Liver (tissue), 9 donors: ENCODE measurements around the gene LAGE3. TPM values are rescaled to one million over a fixed set of nuclear protein-coding genes. Genes with fewer than 3 reads are reported as not detected.
A peak's percentile ranks its signal among the peaks of the same experiment; 100 is the strongest.

Experiments
- DNase-seq: peaks from one replicate; pipeline ENCODE4 v3.0.0-alpha.2; 2017; ENCODE audit warnings: low spot score
- H3K27ac ChIP-seq, 2 donors: one replicate each; pipeline ENCODE4 v1.7.0; 2013; ENCODE audit warnings: inconsistent platforms in 2 of 2, low read length in 2 of 2, control low read depth in 1 of 2, low read depth in 1 of 2, mild to moderate bottlenecking in 1 of 2
- H3K27me3 ChIP-seq, 4 donors: one replicate each; pipeline versions ENCODE4 v1.6.1 to v1.7.0; 2013; ENCODE audit warnings: low read length in 3 of 4, inconsistent platforms in 1 of 4, mild to moderate bottlenecking in 1 of 4, moderate library complexity in 1 of 4; ENCODE audit not compliant: control insufficient read depth in 4 of 4, insufficient read depth in 4 of 4
- H3K36me3 ChIP-seq, 4 donors: one replicate each; pipeline versions ENCODE4 v1.6.1 to v1.7.0; 2013; ENCODE audit warnings: low read length in 3 of 4, mild to moderate bottlenecking in 3 of 4, low read depth in 1 of 4, moderate library complexity in 1 of 4; ENCODE audit not compliant: control insufficient read depth in 4 of 4, insufficient read depth in 3 of 4
- H3K4me1 ChIP-seq, 4 donors: one replicate each; pipeline versions ENCODE4 v1.6.1 to v1.7.0; 2013; ENCODE audit warnings: low read length in 3 of 4, mild to moderate bottlenecking in 3 of 4, moderate library complexity in 1 of 4; ENCODE audit not compliant: control insufficient read depth in 4 of 4, insufficient read depth in 4 of 4
- H3K4me3 ChIP-seq, 3 donors: one replicate each; pipeline versions ENCODE4 v1.6.1 to v1.7.0; 2013; ENCODE audit warnings: low read length in 3 of 3, control low read depth in 1 of 3, low read depth in 1 of 3, mild to moderate bottlenecking in 1 of 3
- H3K9ac ChIP-seq, 2 donors: one replicate each; pipeline ENCODE4 v1.7.0; 2013; ENCODE audit warnings: low read length in 2 of 2, mild to moderate bottlenecking in 2 of 2, moderate library complexity in 2 of 2, control low read depth in 1 of 2, low read depth in 1 of 2
- H3K9me3 ChIP-seq, 4 donors: one replicate each; pipeline versions ENCODE4 v1.6.1 to v1.7.0; 2013; ENCODE audit warnings: low read length in 3 of 4; ENCODE audit not compliant: control insufficient read depth in 4 of 4
- ATF3 ChIP-seq: IDR thresholded peaks from 2 replicates; pipeline ENCODE4 v1.6.1; 2016; ENCODE audit warnings: antibody characterized with exemption
- EGR1 ChIP-seq, 2 donors: IDR thresholded peaks; 2 replicates each; pipeline ENCODE4 v1.6.1; 2016 to 2018; ENCODE audit warnings: antibody characterized with exemption in 2 of 2, low read depth in 2 of 2
- FOXA1 ChIP-seq: IDR thresholded peaks from 2 replicates; pipeline ENCODE4 v1.6.1; 2016; ENCODE audit warnings: antibody characterized with exemption
- FOXA2 ChIP-seq: IDR thresholded peaks from 2 replicates; pipeline ENCODE4 v1.6.1; 2016; ENCODE audit warnings: antibody characterized with exemption
- GABPA ChIP-seq, 2 donors: IDR thresholded peaks in 1 of 2; conservative IDR thresholded peaks in 1 of 2; 2 replicates each; pipeline ENCODE4 v1.6.1; 2016; ENCODE audit warnings: antibody characterized with exemption in 2 of 2, mild to moderate bottlenecking in 1 of 2, moderate library complexity in 1 of 2
- HNF4A ChIP-seq, 2 donors: conservative IDR thresholded peaks; 2 replicates each; pipeline ENCODE4 v1.6.1; 2016; ENCODE audit warnings: antibody characterized with exemption in 2 of 2, mild to moderate bottlenecking in 2 of 2
- HNF4G ChIP-seq: IDR thresholded peaks from 2 replicates; pipeline ENCODE4 v1.6.1; 2016; ENCODE audit warnings: antibody characterized with exemption
- JUND ChIP-seq, 2 donors: IDR thresholded peaks; 2 replicates each; pipeline ENCODE4 v1.6.1; 2016; ENCODE audit warnings: antibody characterized with exemption in 2 of 2
- MAX ChIP-seq: IDR thresholded peaks from 2 replicates; pipeline ENCODE4 v1.6.1; 2016; ENCODE audit warnings: antibody characterized with exemption
- NR2F2 ChIP-seq: IDR thresholded peaks from 2 replicates; pipeline ENCODE4 v1.6.1; 2016; ENCODE audit warnings: antibody characterized with exemption
- RAD21 ChIP-seq, 2 donors: IDR thresholded peaks; 2 replicates each; pipeline ENCODE4 v1.6.1; 2016; ENCODE audit warnings: antibody characterized with exemption in 2 of 2, mild to moderate bottlenecking in 2 of 2
- RXRA ChIP-seq, 2 donors: IDR thresholded peaks; 2 replicates each; pipeline ENCODE4 v1.6.1; 2017 to 2018; ENCODE audit warnings: antibody characterized with exemption in 2 of 2, mild to moderate bottlenecking in 1 of 2
- SP1 ChIP-seq: IDR thresholded peaks from 2 replicates; pipeline ENCODE4 v1.6.1; 2018; ENCODE audit warnings: antibody characterized with exemption, mild to moderate bottlenecking
- TAF1 ChIP-seq: conservative IDR thresholded peaks from 2 replicates; pipeline ENCODE4 v1.6.1; 2016; ENCODE audit warnings: antibody characterized with exemption, mild to moderate bottlenecking
- WGBS: extraction: QIAGEN DNeasy Blood & Tissue Kit; methylation state at CpG from one replicate; pipeline ENCODE4 v1.1.7; 2013; 5-methylcytosine and 5-hydroxymethylcytosine counted together
- polyA plus RNA-seq, 2 donors: library from polyadenylated mRNA; stranded (reverse) in 1 of 2; unstranded in 1 of 2; fragments of 200-250 nt in 1 of 2; fragments of >200 nt in 1 of 2; fragmentation: Nextera tagmentation in 1 of 2; extraction: Ambion mirVana in 1 of 2; gene quantifications; one replicate each; pipeline versions ENCODE4 v1.2.1 to v1.2.3, GENCODE V29; 2013 to 2015
- total RNA-seq, 2 donors: library from RNA; depleted of rRNA; stranded (reverse); fragments of >200 nt; gene quantifications; one replicate each; pipeline ENCODE4 v1.2.3, GENCODE V29; 2014
- TF ChIP-seq, protein P1 (sequence below): IDR thresholded peaks from 2 replicates; pipeline ENCODE4 v1.6.1; 2016; ENCODE audit warnings: antibody characterized with exemption, mild to moderate bottlenecking
- TF ChIP-seq, protein P2 (sequence below): fragments of 150-350 bp; IDR thresholded peaks from 2 replicates; pipeline ENCODE4 v1.5.1; 2017; ENCODE audit warnings: improper control_type of control experiment, low read depth, low read length; ENCODE audit not compliant: missing input control
- TF ChIP-seq, protein P3 (sequence below): IDR thresholded peaks from 2 replicates; pipeline ENCODE4 v1.6.1; 2016; ENCODE audit warnings: antibody characterized with exemption
- donor health status: healthy.
- donor health status: healthy.
- donor health status: healthy.
- donor health status: healthy.
- donor health status: healthy.

The LAGE3 gene
- total and polyA plus RNA-seq, 4 donors, result 8.5 to 18.1 (median 12.7) TPM

DNA sequence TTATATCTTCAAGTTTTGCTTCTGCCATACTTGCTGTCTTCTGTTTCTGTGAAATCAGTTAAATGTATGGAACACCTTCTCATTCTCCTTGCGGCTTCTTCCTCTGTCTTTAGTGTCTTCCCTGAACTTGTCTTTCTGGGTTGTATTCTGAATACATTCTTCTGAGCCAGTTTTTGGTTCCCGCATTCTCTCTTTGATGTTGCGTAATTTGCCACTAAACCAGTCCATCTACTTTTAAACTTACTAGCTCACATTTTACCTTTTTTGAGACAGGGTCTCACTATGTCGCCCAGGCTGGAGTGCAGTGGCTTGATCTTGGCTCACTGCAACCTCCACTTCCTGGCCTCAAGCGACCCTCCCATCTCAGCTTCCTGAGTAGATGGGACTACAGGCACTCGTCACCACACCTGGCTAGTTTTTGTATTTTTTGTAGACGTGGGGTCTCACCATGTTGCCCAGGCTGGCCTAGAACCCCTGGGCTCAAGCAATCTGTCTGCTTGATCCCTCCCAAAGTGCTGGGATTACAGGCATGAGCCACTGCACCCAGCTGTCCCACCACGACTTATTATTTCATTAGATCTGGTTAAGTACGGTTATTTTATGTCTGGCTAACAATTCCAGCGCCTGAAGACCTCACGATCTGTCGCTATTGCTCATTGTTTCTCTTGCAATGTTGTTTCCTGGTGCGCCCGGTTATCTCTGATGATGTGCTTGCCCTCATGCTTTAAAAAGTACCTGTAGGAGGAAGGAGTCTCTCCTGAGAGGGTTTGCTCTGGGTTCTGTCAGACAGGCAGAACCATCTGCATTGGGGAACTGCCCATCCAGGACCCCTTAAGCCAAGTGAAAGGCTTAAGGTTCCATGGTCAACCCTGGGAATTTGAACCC lies 46.8 kb upstream of the LAGE3 start:
- TF ChIP-seq RXRA (IDR thresholded peaks at IDR 0.05) (no peak), TAF1 (no peak), FOXA2 (no peak), EGR1 (IDR thresholded peaks at IDR 0.05; ENCODE audit: low read depth in 2 of 2) (no peak), JUND (IDR thresholded peaks at IDR 0.05) (no peak)
- TF ChIP-seq, protein P1, sequence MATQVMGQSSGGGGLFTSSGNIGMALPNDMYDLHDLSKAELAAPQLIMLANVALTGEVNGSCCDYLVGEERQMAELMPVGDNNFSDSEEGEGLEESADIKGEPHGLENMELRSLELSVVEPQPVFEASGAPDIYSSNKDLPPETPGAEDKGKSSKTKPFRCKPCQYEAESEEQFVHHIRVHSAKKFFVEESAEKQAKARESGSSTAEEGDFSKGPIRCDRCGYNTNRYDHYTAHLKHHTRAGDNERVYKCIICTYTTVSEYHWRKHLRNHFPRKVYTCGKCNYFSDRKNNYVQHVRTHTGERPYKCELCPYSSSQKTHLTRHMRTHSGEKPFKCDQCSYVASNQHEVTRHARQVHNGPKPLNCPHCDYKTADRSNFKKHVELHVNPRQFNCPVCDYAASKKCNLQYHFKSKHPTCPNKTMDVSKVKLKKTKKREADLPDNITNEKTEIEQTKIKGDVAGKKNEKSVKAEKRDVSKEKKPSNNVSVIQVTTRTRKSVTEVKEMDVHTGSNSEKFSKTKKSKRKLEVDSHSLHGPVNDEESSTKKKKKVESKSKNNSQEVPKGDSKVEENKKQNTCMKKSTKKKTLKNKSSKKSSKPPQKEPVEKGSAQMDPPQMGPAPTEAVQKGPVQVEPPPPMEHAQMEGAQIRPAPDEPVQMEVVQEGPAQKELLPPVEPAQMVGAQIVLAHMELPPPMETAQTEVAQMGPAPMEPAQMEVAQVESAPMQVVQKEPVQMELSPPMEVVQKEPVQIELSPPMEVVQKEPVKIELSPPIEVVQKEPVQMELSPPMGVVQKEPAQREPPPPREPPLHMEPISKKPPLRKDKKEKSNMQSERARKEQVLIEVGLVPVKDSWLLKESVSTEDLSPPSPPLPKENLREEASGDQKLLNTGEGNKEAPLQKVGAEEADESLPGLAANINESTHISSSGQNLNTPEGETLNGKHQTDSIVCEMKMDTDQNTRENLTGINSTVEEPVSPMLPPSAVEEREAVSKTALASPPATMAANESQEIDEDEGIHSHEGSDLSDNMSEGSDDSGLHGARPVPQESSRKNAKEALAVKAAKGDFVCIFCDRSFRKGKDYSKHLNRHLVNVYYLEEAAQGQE, result no peak
- TF ChIP-seq, protein P2, sequence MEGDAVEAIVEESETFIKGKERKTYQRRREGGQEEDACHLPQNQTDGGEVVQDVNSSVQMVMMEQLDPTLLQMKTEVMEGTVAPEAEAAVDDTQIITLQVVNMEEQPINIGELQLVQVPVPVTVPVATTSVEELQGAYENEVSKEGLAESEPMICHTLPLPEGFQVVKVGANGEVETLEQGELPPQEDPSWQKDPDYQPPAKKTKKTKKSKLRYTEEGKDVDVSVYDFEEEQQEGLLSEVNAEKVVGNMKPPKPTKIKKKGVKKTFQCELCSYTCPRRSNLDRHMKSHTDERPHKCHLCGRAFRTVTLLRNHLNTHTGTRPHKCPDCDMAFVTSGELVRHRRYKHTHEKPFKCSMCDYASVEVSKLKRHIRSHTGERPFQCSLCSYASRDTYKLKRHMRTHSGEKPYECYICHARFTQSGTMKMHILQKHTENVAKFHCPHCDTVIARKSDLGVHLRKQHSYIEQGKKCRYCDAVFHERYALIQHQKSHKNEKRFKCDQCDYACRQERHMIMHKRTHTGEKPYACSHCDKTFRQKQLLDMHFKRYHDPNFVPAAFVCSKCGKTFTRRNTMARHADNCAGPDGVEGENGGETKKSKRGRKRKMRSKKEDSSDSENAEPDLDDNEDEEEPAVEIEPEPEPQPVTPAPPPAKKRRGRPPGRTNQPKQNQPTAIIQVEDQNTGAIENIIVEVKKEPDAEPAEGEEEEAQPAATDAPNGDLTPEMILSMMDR, result no peak
- TF ChIP-seq, protein P3, sequence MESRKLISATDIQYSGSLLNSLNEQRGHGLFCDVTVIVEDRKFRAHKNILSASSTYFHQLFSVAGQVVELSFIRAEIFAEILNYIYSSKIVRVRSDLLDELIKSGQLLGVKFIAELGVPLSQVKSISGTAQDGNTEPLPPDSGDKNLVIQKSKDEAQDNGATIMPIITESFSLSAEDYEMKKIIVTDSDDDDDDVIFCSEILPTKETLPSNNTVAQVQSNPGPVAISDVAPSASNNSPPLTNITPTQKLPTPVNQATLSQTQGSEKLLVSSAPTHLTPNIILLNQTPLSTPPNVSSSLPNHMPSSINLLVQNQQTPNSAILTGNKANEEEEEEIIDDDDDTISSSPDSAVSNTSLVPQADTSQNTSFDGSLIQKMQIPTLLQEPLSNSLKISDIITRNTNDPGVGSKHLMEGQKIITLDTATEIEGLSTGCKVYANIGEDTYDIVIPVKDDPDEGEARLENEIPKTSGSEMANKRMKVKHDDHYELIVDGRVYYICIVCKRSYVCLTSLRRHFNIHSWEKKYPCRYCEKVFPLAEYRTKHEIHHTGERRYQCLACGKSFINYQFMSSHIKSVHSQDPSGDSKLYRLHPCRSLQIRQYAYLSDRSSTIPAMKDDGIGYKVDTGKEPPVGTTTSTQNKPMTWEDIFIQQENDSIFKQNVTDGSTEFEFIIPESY, result no peak
- no peaks in the 10 kb centered on the region for H3K9me3 ChIP-seq
- H3K27me3 ChIP-seq, result no peaks in the 10 kb centered on the region
- peak overlapping the region in 1 of 2 donors; percentile 28 for H3K9ac ChIP-seq
- DNase-seq, result no peak
- no peak overlapping the region for H3K4me3 ChIP-seq
- WGBS, result 90% methylated on average over 14 of the region's 14 CpGs
- H3K36me3 ChIP-seq, result no peaks in the 10 kb centered on the region
- H3K4me1 ChIP-seq, result peaks cover 0 to 4% (median 1%) of the 10 kb centered on the region in 4 donors
- no peak overlapping the region for H3K27ac ChIP-seq

DNA sequence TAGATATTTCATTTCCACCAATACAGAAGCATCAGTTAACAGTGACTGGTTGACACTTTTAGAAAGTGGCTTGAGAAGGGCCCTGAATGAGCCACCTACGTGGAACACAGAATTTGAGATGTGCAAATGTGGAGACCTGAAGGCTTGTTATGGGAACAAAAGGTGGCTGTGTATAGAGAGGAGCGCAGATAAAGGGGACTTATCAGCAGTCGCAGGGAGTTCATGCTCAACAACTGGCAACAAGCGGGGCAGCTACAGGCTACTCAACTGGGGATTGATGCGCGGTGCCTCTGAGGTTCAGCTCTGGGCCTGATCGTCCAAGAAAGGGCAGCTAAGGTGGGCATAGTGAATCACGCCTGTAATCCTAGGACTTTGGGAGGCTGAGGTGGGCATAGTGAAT lies 40.3 kb upstream of the LAGE3 start:
- Histone ChIP-seq H3K9me3 (no peaks in the 10 kb centered on the region), H3K27ac (no peak overlapping the region), H3K9ac (no peak overlapping the region), H3K27me3 (no peaks in the 10 kb centered on the region), H3K36me3 (no peaks in the 10 kb centered on the region), H3K4me3 (no peak overlapping the region), H3K4me1 (peaks cover 0 to 20% (median 11%) of the 10 kb centered on the region in 4 donors)
- DNase-seq, result no peak
- TF ChIP-seq MAX, result no peak
- TF ChIP-seq, protein P3, result no peak
- no peak for TF ChIP-seq TAF1
- TF ChIP-seq JUND (IDR thresholded peaks at IDR 0.05), result no peak
- TF ChIP-seq HNF4G, result no peak
- TF ChIP-seq SP1, result no peak
- no peak for TF ChIP-seq FOXA1
- no peak for TF ChIP-seq RAD21 (IDR thresholded peaks at IDR 0.05)
- TF ChIP-seq RXRA (IDR thresholded peaks at IDR 0.05), result no peak
- no peak for TF ChIP-seq ATF3
- TF ChIP-seq EGR1 (IDR thresholded peaks at IDR 0.05; ENCODE audit: low read depth in 2 of 2), result no peak
- TF ChIP-seq, protein P1, result no peak
- no peak for TF ChIP-seq NR2F2
- TF ChIP-seq GABPA (IDR thresholded peaks at IDR 0.05 in 1 of 2, conservative IDR thresholded peaks at IDR 0.05 in 1 of 2), result no peak
- no peak for TF ChIP-seq HNF4A (conservative IDR thresholded peaks at IDR 0.05)
- no peak for TF ChIP-seq FOXA2
- 97% methylated on average over 8 of the region's 8 CpGs for WGBS
